ENCODE measurements around the gene EML4.

GRCh38 chr2:42246562-42246961 is 77.4 kb downstream of the EML4 start:
- no peak for TF ChIP-seq ELF1 (IDR thresholded peaks at IDR 0.05)
- no peak for TF ChIP-seq CTCF (IDR thresholded peaks at IDR 0.05)
- TF ChIP-seq TAF1 (IDR thresholded peaks at IDR 0.05; ENCODE audit: borderline replicate concordance, low read depth, low read length): no peak
- TF ChIP-seq POLR2AphosphoS5 (IDR thresholded peaks at IDR 0.05; ENCODE audit: low read depth, low read length): no peak
- TF ChIP-seq EZH2phosphoT487 (IDR thresholded peaks at IDR 0.05; ENCODE audit: borderline replicate concordance, low read depth): no peak
- no peak for TF ChIP-seq YY1 (IDR thresholded peaks at IDR 0.05; ENCODE audit: low read depth)
- TF ChIP-seq REST (IDR thresholded peaks at IDR 0.05; ENCODE audit: low read depth, low read length): no peak
- TF ChIP-seq MAX (IDR thresholded peaks at IDR 0.05; ENCODE audit: low read depth): no peak
- no peak for TF ChIP-seq MEF2A (IDR thresholded peaks at IDR 0.05; ENCODE audit: borderline replicate concordance, low read depth)
- no peak for TF ChIP-seq RCOR1 (IDR thresholded peaks at IDR 0.05; ENCODE audit: low read length)
- no peak for TF ChIP-seq NRF1 (IDR thresholded peaks at IDR 0.05; ENCODE audit: low read depth, low read length)

Measured in SK-N-SH (cell line).